ENCODE measurements around the gene RAP1GAP2.

GRCh38 chr17:2789700-2790099 lies 6.5 kb upstream of the RAP1GAP2 start:
- TF ChIP-seq GABPA (IDR thresholded peaks at IDR 0.05; ENCODE audit: low read depth): no peak
- TF ChIP-seq POLR2AphosphoS5 (IDR thresholded peaks at IDR 0.05; ENCODE audit: low read depth, low read length): no peak
- TF ChIP-seq CTCF (IDR thresholded peaks at IDR 0.05): no peak
- TF ChIP-seq SMC3 (IDR thresholded peaks at IDR 0.05; ENCODE audit: low read depth, low read length): no peak
- TF ChIP-seq SIN3A (IDR thresholded peaks at IDR 0.05; ENCODE audit: borderline replicate concordance, low read depth, low read length): no peak

All from SK-N-SH (cell line).